ENCODE data around the gene RNF111. TPM values are rescaled to one million over a fixed set of nuclear protein-coding genes. Genes with fewer than 3 reads are reported as not detected.

RNF111 gene
- total and polyA plus RNA-seq, 2 of the 13 experiments (the other 11 are each of a cell fraction or from before 2014, with no cell fraction given), result 12.1 to 23.1 TPM

DNA sequence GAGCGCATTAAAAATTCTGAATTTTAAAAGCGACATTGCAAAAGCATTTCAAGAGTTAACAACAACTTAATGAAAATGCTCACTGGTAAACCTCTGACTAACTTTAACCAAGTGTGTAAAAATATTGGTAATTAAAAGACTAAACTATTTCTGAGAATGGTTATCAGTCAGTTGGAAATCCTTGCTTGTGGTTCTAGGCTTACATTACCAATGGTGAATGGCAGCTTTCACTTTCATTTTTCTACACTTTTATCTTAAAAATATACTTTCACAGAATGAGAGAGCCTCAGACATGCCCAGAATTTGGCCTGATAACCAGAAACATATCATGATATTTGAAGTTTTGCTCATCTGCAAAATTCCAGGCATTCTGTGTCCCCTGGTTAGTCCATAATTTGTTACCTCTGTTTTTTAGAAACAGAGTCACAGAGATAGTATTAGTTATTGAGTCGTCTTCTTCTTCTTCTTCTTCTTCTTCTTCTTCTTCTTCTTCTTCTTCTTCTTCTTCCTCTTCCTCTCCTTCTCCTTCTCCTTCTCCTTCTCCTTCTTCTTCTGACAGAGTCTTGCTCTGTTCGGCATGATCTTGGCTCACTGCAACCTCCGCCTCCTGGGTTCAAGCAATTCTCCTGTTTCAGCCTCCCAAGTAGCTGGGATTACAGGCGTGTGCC lies 5.5 kb upstream of the RNF111 start:
- Histone ChIP-seq H3K27me3 (ENCODE audit: control insufficient read depth in 1 of 2, insufficient read depth in 2 of 2, low read length in 2 of 2) (no peaks in the 10 kb centered on the region; a peak in 1 of 5 replicates), H3K4me3 (replicated peaks in 1 of 3; ENCODE audit: insufficient read depth in 1 of 3, low read depth in 2 of 3, low read length in 3 of 3) (no peak overlapping the region), H3K79me2 (ENCODE audit: insufficient read depth, low read length) (no peaks in the 10 kb centered on the region), H3K36me3 (replicated peaks in 1 of 2; ENCODE audit: control insufficient read depth in 1 of 2, insufficient read depth in 2 of 2, low read length in 2 of 2) (no peaks in the 10 kb centered on the region), H3K4me1 (ENCODE audit: insufficient read depth, low read length) (peaks cover 19% of the 10 kb centered on the region), H3K9me3 (ENCODE audit: low read length) (no peaks in the 10 kb centered on the region), H4K20me1 (ENCODE audit: insufficient read depth, low read length) (no peaks in the 10 kb centered on the region), H2AFZ (ENCODE audit: low read length) (no peak overlapping the region), H3K9ac (ENCODE audit: insufficient read depth, low read depth, low read length) (no peak overlapping the region), H3K27ac (ENCODE audit: extremely low read length, insufficient read depth, low read length) (no peak overlapping the region), H3K4me2 (ENCODE audit: low read depth, low read length) (peak overlapping the region; percentile 18)
- in situ Hi-C loops (cut with HindIII; ENCODE audit: extremely low pct_ligation_motif_present, low pct_unique_long_range_greater_than_20kb), result loop anchor here (5.0 to 10.0 kb wide), 2 partner anchors 155 to 513 kb away; no protein-coding TSS in a partner anchor
- CTCF ChIA-PET (ENCODE audit: low intra/inter-chr PET ratio, low total read pairs), result interaction anchor here (0.7 kb wide), 1 partner anchor 156 kb away, joined by 3 read pairs; no protein-coding TSS in a partner anchor
- WGBS (ENCODE audit: low lambda C conversion rate), result 65% methylated on average over 5 of the region's 6 CpGs
- ATAC-seq (no peak), FAIRE-seq (no peak), DNase-seq (ENCODE audit: low spot score) (no peak)
- POLR2A ChIA-PET, result no interaction called here
- no TSS peak for BruUV-seq (replicated peaks)
- intact Hi-C loops (cut with micrococcal nuclease; ENCODE audit: unreplicated experiment), result loop anchor here (2.0 to 10.0 kb wide), 3 partner anchors 93 to 519 kb away; partner anchors contain the start of gene CCNB2
- TF ChIP-seq HMGXB3 (CRISPR knock-in tag; IDR thresholded peaks at IDR 0.05; ENCODE audit: borderline replicate concordance) (no peak), ZBED4 (CRISPR knock-in tag; IDR thresholded peaks at IDR 0.05; ENCODE audit: borderline replicate concordance) (no peak), E2F5 (CRISPR knock-in tag; conservative IDR thresholded peaks at IDR 0.05) (no peak), MYC (CRISPR knock-in tag; IDR thresholded peaks at IDR 0.05; ENCODE audit: borderline replicate concordance) (no peak), POLR2A (IDR thresholded peaks at IDR 0.05; ENCODE audit: insufficient read depth in 1 of 2, low read depth in 2 of 2, low read length in 2 of 2) (no peak), ZNF749 (CRISPR knock-in tag; IDR thresholded peaks at IDR 0.05; ENCODE audit: borderline replicate concordance) (no peak), THYN1 (CRISPR knock-in tag; IDR thresholded peaks at IDR 0.05; ENCODE audit: borderline replicate concordance, low read depth) (no peak), CREBL2 (CRISPR knock-in tag; IDR thresholded peaks at IDR 0.05; ENCODE audit: borderline replicate concordance) (no peak), ZNF878 (CRISPR knock-in tag; IDR thresholded peaks at IDR 0.05) (no peak), ZNF34 (CRISPR knock-in tag; IDR thresholded peaks at IDR 0.05; ENCODE audit: borderline replicate concordance) (no peak), NCOA1 (CRISPR knock-in tag; IDR thresholded peaks at IDR 0.05) (no peak)
- TF ChIP-seq, protein P1, sequence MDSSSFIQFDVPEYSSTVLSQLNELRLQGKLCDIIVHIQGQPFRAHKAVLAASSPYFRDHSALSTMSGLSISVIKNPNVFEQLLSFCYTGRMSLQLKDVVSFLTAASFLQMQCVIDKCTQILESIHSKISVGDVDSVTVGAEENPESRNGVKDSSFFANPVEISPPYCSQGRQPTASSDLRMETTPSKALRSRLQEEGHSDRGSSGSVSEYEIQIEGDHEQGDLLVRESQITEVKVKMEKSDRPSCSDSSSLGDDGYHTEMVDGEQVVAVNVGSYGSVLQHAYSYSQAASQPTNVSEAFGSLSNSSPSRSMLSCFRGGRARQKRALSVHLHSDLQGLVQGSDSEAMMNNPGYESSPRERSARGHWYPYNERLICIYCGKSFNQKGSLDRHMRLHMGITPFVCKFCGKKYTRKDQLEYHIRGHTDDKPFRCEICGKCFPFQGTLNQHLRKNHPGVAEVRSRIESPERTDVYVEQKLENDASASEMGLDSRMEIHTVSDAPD (CRISPR knock-in tag; IDR thresholded peaks at IDR 0.05), result no peak
